ENCODE results near the gene CD99.
"Not testable (repeated sequence)": the region's sequence is repeated elsewhere in the genome, so short reads cannot be mapped to it uniquely, and the experiment has no call there.

CD99 gene

DNA sequence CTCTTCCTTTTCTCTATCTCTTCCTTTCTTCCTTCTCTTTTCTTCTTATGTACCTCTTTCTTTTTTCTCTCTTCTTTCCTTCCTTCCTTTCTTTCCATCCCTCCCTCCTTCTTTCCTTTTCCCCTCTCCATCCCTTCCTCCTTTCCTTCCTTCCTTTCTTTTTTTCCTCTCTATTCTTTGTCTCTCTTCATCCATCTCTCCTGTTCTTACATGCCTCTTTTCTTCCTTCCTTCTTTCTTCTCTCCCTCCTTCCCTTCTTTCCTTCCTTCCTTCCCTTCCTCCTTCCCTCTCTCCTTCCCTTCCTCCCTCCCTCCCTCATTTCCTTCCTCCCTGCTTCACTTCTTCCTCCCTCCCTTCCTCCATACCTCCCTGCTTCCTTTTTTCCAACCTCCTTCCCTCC is 41.6 kb downstream of the CD99 start:
- DNase-seq = no peak

DNA sequence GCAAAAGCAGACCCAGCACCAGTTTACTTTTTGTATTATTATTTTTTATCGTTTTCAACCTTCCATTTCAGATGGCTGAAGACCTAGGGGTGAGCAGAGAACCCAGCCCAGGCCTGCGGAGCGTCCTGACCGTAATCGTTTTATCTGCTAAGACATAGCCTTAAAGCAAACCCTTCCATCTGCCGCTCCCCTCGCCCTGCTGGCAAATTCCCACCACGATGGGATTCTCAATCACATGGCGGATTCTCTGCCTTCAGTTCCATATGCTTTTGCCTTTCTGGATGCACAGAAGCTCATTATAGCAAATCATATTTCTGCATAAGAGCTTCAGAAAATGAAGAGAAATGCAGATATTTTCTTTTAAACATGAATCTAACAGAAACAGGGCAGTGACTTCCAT is 42.2 kb downstream of the CD99 start:
- no peak for DNase-seq

DNA sequence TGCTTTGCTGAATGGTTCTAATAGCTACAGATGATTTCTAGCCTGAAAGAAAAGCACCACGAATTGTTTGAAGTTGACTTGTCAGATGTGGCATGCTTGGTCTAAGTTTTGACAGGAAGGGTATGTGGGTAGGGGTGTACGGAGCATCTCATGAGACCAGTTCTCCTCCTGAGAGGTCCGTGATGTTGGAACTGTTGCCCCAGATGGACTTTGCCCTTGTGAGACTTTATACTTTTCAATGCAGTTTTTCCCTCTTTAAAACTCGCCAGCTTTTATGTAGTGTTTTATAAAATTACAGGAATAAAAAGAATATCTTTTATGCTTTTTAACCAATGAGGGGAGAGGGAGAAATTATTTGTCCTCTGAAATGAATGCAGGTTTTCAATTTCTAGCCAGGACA is 44.2 kb downstream of the CD99 start:
- DNase-seq = no peak

DNA sequence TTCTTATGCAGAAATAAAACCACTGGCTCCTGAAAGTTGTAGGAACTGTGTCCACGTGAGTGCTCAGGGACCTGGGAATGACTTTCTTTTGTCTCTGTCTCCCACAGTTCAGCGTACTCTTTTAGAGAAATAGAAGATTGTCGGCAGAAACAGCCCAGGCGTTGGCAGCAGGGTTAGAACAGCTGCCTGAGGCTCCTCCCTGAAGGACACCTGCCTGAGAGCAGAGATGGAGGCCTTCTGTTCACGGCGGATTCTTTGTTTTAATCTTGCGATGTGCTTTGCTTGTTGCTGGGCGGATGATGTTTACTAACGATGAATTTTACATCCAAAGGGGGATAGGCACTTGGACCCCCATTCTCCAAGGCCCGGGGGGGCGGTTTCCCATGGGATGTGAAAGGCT is 49.6 kb downstream of the CD99 start:
- no peak for DNase-seq

DNA sequence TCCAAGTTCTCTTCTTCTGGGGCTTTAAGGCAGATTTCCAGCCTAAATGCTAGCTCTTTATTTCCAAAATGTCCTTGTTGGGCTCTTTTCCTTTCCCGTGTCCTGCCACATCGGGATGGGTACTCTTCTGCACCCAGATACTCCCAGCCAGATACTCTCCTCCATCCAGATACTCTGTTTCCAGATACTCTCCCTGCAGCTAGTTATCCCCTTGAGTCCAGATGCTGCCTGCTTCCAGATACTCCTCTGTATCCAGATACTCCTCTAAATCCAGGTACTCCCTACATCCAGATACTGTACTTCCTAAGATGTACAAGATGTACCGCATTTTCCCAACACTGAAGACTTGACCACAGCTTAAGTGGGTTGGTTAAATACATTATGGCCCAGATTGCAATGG is 50.3 kb downstream of the CD99 start:
- no peak for DNase-seq

DNA sequence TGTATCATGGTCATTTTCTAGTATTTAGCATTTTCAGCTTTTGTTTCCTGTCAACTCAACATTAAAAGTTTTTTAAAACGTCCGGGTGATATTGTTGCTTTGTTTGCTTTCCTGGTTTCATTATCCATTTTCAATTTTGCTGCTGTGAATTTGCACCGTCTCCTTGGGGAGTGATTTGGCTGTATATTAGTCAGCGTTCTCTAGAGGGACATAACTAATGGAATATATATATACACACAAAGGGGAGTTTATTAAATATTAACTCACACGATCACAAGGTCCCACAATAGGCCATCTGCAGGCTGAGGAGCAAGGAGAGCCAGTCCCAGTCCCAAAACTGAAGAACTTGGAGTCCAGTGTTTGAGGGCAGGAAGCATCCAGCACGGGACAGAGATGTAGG is 55.2 kb downstream of the CD99 start:
- not testable (repeated sequence) for DNase-seq

DNA sequence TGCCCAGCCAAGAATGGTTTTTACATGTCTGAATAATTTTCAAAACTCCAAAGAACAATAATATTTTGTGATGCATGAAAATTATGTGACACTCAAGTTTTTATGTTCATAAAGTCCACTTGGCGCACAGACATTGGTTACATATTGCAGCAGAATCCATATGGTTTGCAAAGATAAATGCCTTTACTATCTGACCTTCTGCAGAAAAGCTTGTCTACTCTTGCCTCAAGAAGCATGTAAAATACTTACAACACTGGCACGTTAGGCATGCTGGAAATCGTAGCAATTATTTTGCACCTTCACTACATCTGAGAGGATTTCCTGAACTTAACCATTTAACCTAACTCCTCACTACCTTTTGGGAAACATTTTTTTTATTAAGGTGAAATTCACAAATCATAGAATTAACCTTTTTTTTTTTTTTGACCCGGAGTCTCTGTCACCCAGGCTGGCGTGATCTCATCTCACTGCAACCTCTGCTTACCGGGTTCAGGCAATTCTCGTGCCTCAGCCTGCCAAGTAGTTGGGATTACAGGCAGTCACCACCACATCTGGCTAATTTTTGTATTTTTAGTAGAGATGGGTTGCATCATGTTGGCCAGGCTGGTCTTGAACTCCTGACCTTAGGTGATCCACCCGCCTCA is 57.2 kb downstream of the CD99 start:
- DNase-seq = no peak

DNA sequence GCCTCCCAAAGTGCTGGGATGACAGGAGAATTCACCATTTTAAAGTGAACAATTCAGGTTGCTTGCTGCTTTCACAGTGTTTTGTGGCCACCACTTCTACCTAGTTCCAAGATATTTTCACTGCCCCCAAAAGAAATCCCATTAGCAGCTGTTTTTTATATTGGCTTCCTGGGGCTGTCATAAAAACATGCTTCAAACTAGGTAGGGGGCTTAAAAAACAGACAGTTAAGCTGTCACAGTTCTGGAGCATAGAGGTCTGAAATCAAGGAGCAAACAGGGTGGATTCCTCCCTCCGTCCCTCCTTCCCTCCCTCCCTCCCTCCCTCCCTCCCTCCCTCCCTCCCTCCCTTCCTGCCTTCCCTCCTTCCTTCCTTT is 57.7 kb downstream of the CD99 start:
- no peak for DNase-seq

DNA sequence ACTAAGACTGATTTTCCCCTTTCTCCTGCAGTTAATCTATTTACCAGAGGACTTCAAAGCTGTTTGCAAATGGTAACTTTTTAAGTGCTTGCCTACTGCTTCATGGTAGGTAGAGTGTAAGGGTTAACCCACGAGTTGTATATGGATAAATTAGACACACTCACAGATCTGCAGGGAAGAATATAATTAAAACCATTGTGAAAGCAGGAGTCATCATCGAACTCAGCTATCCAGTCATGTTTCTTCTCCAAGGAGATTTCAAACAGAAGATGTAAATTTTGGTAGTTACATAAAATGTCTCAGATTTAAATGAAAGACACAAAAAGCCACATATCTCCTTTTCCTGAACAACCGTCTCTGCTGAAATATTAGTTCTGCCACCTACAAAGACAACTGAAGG is 60.2 kb downstream of the CD99 start:
- DNase-seq = no peak

DNA sequence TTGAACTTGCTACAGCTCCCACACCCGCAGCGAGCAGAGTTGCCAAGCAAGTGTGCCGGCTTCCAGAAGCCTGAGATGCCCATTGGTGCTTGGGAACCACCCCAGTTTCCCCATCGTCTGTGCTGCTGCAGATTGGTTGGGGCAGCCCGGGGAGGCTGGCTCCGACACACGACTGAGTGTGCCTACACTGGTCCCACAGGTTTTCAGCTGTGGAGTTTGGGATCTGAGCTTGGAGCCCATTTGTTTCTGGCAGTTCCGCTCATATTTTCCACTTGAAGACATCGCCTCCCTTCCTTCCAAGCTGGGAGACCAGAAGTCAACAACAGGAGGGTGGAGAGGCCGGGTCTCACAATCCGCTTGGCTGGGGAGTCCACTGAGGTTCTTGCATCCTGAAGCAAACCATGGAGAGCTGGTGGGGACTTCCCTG is 60.8 kb downstream of the CD99 start, which contains the start of gene XG:
Gene XG, plus strand, starts transcription at position 167 of the 427 bp plus-strand sequence. Its CDS starts 235 bp downstream, at position 402.
- not testable (repeated sequence) for DNase-seq

DNA sequence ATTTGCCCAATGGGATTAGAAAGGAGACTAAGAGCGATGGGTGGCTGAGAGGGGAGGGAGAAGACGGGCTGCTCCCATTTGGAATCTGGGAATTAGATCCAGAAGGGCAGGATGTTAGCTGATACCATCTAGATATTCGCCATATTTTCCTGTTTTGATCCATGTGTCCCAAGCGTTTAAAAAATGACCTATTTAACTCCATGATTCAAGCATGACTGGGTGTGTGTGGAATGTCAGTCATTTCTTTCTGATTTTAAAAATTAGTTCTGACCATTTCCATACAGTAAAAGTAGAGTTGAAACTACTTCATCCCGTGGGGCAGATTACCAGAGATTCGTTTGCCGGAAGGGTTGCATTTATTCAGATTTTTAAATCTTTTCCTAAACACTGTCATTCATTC is 61.3 kb downstream of the CD99 start:
- DNase-seq = not testable (repeated sequence)

DNA sequence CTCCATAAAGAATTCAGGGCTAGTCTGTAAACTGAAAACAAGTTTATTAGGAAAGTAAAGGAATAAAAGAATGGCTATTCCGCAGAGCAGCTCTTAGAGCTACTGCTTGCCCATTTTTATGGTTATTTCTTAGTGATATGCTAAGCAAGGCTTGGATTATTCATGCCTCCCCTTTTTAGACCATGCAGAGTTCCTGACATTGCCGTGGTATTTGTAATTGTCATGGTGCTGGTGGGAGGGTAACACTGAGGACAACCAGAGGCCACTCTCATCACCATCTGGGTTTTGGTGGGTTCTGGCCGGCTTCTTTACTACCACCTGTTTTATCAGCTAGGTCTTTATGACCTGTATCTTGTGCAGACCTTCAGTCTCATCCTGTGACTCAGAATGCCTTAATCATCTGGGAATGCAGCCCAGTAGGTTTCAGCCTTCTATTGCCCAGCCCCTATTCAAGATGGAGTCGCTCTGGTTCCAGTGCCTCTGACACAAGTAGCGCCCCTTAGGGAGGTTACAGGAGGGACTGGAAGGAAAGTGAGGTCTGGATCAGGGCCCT is 64.1 kb downstream of the CD99 start:
- not testable (repeated sequence) for DNase-seq

DNA sequence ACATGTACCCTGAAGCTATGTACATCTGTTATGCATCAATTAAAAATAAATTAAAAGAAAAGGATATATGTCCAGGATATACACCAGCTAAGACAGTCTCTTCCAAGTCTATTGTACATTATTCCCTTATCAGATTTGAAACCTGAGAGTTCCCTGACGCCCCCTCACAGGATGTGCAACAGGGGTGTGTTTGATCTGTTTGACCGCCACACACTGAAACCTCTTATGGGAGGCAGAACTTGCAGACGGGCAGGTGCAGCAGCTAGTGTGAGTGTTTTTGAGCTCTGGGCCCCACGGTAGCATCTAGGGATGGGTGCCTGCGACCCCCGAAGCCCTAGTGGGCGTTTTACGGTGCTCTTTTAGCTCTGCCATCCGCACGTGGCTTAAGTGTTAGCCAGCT is 65.5 kb downstream of the CD99 start:
- DNase-seq = no peak

DNA sequence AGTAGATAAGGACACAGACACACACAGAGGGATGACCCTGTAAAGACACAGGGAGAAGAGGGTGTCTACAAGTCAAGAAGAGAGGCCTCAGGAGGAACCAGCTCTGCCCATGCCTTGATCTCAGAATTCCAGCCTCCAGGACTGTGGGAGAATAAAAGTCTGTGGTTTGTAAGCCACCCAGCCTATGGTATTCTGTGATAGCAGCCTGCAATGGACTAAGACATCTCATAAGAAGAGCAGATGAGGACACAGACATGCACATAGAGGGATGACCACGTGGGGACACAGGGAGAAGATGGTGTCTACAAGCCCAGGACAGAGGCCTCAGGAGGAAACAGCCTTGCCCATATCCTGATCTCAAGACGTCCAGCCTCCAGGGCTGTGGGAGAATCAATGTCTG is 70.2 kb downstream of the CD99 start:
- DNase-seq = no peak

DNA sequence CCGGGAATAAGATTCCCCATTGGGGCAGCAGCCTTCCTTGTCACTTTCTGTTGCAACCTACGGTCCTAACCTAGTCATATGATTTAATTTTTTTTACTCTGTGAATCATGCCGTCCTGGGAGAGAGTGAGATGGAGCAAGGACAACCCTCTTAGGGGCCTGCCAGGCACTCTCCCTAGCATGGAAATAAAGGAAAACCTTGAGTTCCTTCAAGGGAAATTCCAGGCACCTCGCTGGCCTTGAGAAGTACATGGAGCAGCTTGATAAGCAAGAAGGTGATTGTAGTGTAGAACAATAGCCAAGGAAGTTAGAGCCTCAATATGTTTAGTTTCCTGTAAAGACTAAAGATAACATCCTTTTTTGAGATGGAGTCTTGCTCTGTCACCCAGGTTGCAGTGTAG is 71.6 kb downstream of the CD99 start:
- not testable (repeated sequence) for DNase-seq

DNA sequence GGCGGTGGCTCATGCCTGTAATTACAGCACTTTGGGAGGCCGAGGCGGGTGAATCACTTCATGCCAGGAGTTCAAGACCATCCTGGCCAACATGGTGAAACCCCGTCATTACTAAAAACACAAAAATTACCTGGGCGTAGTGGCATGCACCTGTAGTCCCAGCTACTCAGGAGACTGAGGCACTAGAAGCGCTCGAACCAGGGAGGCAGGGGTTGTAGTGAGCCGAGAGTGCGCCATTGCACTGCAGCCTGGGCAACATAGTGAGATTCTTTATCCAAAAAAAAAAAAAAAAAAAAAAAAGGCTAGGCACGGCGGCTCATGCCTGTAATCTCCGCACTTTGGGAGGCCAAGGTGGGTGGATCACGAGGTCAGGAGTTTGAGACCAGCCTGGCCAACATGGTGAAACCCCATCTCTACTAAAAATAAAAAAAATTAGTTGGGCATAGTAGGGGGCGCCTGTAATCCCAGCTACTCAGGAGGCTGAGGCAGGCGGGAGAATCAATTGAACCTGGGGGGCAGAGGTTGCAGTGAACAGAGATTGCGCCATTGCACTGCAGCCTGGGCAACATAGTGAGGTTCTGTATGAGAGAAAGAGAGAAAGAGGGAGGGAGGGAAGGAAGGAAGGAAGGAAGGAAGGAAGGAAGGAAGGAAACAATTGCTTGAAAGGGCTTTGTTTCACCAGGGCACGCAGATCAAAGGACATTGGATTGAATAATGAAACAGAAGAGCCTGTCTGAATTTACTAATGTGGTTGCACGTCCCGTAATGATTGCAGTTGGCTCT is 73.9 kb downstream of the CD99 start:
- DNase-seq = not testable (repeated sequence)

DNA sequence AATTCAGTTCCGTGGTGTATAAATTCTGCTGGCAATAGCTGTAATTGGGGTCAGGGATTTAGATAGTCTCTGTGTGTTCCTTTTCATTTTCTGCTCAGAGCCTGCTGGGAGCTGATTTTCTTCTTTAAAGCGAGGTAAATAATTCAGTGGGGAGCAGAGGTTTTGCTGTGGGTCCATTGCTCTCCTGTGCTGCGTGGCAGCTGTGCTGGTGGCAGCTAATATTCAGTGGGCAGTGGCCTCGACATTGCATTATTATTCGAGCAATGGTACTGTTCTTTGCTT is 74.4 kb downstream of the CD99 start:
- no peak for DNase-seq

DNA sequence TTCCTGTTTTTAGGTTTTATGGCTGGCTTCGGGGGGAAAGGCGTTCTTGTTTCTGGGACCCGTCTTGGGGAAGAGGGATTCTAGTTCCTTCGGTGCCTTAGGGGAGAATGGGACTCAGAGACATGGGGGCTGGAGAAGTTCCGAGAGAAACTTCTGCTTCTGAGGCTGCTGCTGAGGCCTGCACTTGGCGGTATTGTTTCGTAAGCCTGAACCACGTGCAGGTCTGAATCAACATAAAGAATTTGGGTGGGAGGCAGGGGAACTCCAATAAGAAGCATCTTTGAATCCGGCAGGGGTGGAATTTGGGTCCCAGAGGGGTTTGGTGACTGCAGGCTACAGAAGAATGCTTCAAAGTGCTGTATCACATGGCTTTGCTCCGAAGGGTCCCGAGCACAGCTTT is 75.8 kb downstream of the CD99 start:
- DNase-seq = peak in 1 of 2 donors; percentile 3

DNA sequence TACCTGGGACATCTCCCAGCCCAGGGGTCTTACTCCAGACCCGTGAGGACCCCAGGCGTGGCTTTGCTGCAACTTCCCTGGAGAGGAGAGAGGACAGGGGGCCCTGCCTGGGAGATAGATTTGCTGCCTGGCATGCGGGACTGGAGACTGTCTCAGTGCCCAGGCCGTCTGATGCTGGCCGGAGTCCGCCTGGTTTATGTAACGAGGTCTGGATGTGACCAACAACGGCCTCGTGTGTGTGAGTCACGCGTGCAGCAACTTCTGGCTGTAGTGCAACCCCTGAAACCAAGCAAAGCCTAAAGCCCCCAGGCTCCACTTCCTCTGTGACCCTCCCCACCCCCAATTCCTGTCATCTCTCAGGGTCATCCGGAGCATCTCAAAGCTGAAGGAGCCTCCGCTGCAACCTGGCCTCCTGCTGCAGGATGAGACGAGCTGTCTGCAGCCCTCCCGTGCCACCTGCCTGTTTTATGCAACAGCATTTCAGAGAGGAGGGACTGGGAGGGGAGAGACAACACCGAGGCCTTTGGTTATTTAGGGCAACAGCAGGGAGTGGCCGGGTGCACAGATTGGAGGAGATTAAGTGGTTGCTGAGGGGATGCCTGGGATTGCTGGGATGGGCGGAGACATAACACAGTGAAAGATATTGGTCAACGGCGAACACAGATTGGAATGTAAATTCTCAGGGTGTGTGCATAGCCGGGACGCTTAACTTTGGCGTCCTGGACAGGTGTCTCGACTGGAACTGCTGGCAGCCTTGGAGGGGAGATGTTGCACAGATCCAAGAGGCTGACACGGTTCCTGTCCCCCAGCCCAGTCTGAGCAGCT is 76.7 kb downstream of the CD99 start:
- peak in 1 of 2 donors; percentile 31 for DNase-seq

DNA sequence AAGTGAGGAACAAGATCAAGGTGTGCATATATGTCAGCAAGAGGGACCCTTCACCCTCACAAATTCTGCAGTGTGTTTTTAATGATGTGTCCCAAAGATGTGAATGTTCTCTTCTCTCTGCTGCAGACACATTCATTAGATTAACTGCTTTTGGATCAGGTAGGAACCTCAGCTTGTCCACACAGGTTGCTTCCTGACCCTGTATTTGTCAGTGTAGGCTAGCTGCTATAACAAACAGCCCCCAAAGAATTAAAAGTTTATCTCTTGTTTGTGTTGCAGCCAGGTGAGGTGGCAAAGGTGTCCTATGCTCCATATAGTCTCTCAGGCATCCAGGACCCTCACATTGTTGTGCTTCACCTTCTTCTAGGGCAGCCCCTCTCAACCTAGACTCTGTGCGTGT is 78.5 kb downstream of the CD99 start:
- DNase-seq = no peak

DNA sequence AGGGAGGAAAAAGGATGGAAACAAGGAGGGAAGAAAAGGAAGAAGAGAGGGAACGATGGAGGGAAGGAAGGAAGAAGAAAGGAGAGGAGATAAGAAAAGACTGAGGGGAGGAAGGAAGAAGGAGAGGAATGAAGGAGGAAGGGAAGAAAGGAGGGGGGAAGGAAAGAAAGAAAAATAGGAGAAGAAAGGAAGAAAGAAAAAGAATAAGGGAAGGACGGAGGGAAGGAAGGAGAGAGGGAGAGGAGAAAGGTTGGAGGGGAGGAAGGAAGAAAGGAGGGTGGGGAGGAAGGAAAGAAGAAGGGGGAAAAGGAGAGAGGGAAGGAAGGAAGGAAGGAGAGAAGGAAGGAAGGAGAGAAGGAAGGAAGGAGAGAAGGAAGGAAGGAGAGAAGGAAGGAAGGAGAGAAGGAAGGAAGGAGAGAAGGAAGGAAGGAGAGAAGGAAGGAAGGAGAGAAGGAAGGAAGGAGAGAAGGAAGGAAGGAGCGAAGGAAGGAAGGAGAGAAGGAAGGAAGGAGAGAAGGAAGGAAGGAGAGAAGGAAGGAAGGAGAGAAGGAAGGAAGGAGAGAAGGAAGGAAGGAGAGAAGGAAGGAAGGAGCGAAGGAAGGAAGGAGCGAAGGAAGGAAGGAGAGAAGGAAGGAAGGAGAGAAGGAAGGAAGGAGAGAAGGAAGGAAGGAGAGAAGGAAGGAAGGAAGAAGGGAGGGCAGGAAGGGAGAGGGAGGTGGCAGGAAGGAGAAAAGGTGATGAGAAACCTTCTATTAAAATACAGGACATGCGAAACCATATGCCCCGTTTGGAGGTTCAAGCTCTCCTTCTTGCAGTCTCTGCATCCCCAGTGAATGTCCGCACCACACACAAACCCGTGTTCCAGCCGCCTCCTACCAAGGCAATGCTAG is 82.3 kb downstream of the CD99 start:
- DNase-seq = not testable (repeated sequence)

DNA sequence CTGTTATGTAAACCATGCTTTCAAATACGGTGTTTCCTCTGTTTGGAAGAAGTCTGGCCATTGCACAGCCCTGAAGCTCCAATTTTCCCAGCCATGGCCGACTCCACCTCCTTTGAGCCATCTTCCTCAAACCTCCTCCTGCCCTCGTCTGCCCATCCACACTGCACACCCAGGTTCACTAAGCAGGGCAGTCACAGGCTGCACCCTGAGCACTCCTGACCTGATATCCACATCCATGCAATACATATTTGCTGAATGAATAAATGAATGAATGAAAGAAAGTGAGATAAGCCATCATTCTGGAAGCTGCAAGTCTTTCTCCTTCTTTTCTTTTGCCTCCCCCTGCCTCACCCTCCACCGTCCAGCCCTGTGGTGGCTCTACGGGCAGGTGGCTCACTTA is 83.0 kb downstream of the CD99 start:
- DNase-seq = no peak

DNA sequence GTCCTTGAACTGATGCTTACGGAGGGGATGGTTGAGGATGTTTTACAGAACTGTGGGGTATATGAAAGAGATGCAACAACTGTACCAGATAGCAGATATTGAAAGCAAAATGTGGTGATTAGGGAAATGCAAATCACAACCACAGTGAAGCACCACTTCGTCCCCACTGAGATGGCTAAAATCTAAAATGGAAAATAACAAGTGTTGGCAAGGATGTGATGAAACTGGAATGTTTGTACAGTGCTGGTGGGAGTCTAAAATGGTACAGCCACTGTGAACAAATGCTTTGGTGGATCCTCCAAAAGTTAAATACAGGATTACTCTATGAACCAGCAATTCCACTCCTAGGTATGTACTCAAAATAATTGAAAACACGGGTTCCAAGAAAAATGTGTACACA is 83.7 kb downstream of the CD99 start:
- DNase-seq = no peak
